HepG2 (cell line): ENCODE measurements around the gene SPEM2. TPM values are rescaled to one million over a fixed set of nuclear protein-coding genes. Genes with fewer than 3 reads are reported as not detected.

Experiments used
- ATAC-seq: fragments of 200-7000 bp; cut with Tn5 transposase; 3 replicates; pipeline ENCODE4 v1.9.1; 2020; ENCODE audit warnings: mild to moderate bottlenecking, moderate library complexity
- BruUV-seq: library from RNA; stranded (reverse); fragments of 400-500 nt; replicated peaks from 2 replicates; lab custom pipeline; 2021; lab: Mats Ljungman, UMichigan
- CTCF ChIA-PET: fragments of 300-600 bp; formaldehyde crosslinking; extraction: SDS; loops from one replicate; lab custom pipeline; 2021; ENCODE audit warnings: low total read pairs, inconsistent platforms, low intra/inter-chr PET ratio; lab: Yijun Ruan, JAX
- POLR2A ChIA-PET: fragments of 350-600 bp; sonication (Branson Sonifier 250); formaldehyde crosslinking; loops from one replicate; lab custom pipeline; 2020; ENCODE audit warnings: antibody characterized with exemption, inconsistent platforms; lab: Yijun Ruan, JAX
- DNase-seq: peaks from one replicate; pipeline ENCODE4 v3.0.0-alpha.2; 2015; ENCODE audit warnings: low spot score
- FAIRE-seq: peaks from 3 replicates; lab custom pipeline; 2011; peaks lifted over from hg19 to GRCh38; lab: Jason Lieb, UNC
- H2AFZ ChIP-seq: one replicate; pipeline ENCODE4 v1.6.1; 2011; ENCODE audit warnings: low read length, inconsistent platforms
- H3K27ac ChIP-seq: fragments of 300-600 bp; 3 replicates; pipeline ENCODE4 v1.8.0; 2011; ENCODE audit warnings: mixed run types, mild to moderate bottlenecking, mixed read lengths, low read length, inconsistent platforms; ENCODE audit not compliant: insufficient read depth; ENCODE audit errors: extremely low read length
- H3K27me3 ChIP-seq, 2 experiments: fragments of 200-600 bp in 1 of 2; 2 replicates in 1 of 2; 3 replicates in 1 of 2; pipeline versions ENCODE4 v1.6.0 to v1.8.0; 2011; ENCODE audit warnings: low read length in 2 of 2, mild to moderate bottlenecking in 2 of 2, moderate library complexity in 2 of 2, inconsistent platforms in 1 of 2; ENCODE audit not compliant: insufficient read depth in 2 of 2, control insufficient read depth in 1 of 2
- H3K36me3 ChIP-seq, 2 experiments: fragments of 200-600 bp in 1 of 2; replicated peaks in 1 of 2; 2 replicates in 1 of 2; 3 replicates in 1 of 2; pipeline versions ENCODE4 v1.5.1 to v1.8.0; 2011; ENCODE audit warnings: low read length in 2 of 2, inconsistent platforms in 1 of 2; ENCODE audit not compliant: insufficient read depth in 2 of 2, control insufficient read depth in 1 of 2
- H3K4me1 ChIP-seq: 2 replicates; pipeline ENCODE4 v1.5.1; 2012; ENCODE audit warnings: low read length, inconsistent platforms; ENCODE audit not compliant: insufficient read depth
- H3K4me2 ChIP-seq: 2 replicates; pipeline ENCODE4 v1.6.0; 2011; ENCODE audit warnings: low read depth, low read length, inconsistent platforms
- H3K4me3 ChIP-seq, 3 experiments: fragments of 200-600 bp in 1 of 3; sonication (generic), shearing (Covaris generic) in 1 of 3; replicated peaks in 1 of 3; 2 replicates each; pipeline ENCODE4 v1.5.1; 2011 to 2016; ENCODE audit warnings: low read length in 3 of 3, inconsistent platforms in 2 of 3, low read depth in 2 of 3, mild to moderate bottlenecking in 2 of 3, control low read depth in 1 of 3, mixed read lengths in 1 of 3; ENCODE audit not compliant: insufficient read depth in 1 of 3
- H3K79me2 ChIP-seq: one replicate; pipeline ENCODE4 v1.6.1; 2011; ENCODE audit warnings: low read length, inconsistent platforms; ENCODE audit not compliant: insufficient read depth
- H3K9ac ChIP-seq: 2 replicates; pipeline ENCODE4 v1.6.0; 2011; ENCODE audit warnings: mild to moderate bottlenecking, low read depth, low read length, inconsistent platforms; ENCODE audit not compliant: insufficient read depth
- H3K9me3 ChIP-seq: 2 replicates; pipeline ENCODE4 v1.5.1; 2012; ENCODE audit warnings: mild to moderate bottlenecking, low read length
- H4K20me1 ChIP-seq: 2 replicates; pipeline ENCODE4 v1.6.0; 2011; ENCODE audit warnings: inconsistent platforms, mild to moderate bottlenecking, low read length, moderate library complexity; ENCODE audit not compliant: insufficient read depth
- ARID3A ChIP-seq: IDR thresholded peaks from 2 replicates; pipeline ENCODE4 v1.6.1; 2012; ENCODE audit warnings: low read depth, low read length, improper control_type of control experiment
- CHCHD3 ChIP-seq: sonication (generic); formaldehyde crosslinking; IDR thresholded peaks from 2 replicates; pipeline ENCODE4 v1.8.0; 2022; ENCODE audit warnings: mild to moderate bottlenecking, missing genetic modification reagents, moderate library complexity
- HDAC1 ChIP-seq: sonication (generic); formaldehyde crosslinking; IDR thresholded peaks from 2 replicates; pipeline ENCODE4 v1.5.1; 2020; ENCODE audit warnings: mild to moderate bottlenecking, missing genetic modification reagents
- JUN ChIP-seq: sonication (generic); formaldehyde crosslinking; IDR thresholded peaks from 2 replicates; pipeline ENCODE4 v1.4.0; 2020; ENCODE audit warnings: mild to moderate bottlenecking, missing genetic modification reagents
- NR2F1 ChIP-seq, 2 experiments: fragments of 450-650 bp in 1 of 2; formaldehyde crosslinking in 1 of 2; IDR thresholded peaks; 2 replicates each; pipeline versions ENCODE4 v1.5.0 to v1.6.1; 2016 to 2020; ENCODE audit warnings: mild to moderate bottlenecking in 1 of 2, missing compliant biosample characterization in 1 of 2, missing genetic modification reagents in 1 of 2, moderate library complexity in 1 of 2
- NR2F6 ChIP-seq, 2 experiments: IDR thresholded peaks; 2 replicates each; pipeline ENCODE4 v1.6.1; 2016; ENCODE audit warnings: antibody characterized with exemption in 1 of 2, mild to moderate bottlenecking in 1 of 2
- POLR2AphosphoS5 ChIP-seq: IDR thresholded peaks from 2 replicates; pipeline ENCODE4 v1.6.1; 2012; ENCODE audit warnings: low read depth, low read length
- TAF1 ChIP-seq: sonication (generic); formaldehyde crosslinking; IDR thresholded peaks from 2 replicates; pipeline ENCODE4 v1.4.0; 2020; ENCODE audit warnings: missing genetic modification reagents
- YY1 ChIP-seq: IDR thresholded peaks from 2 replicates; pipeline ENCODE4 v1.6.1; 2011; ENCODE audit warnings: low read length, low read depth, moderate library complexity, mild to moderate bottlenecking; ENCODE audit not compliant: insufficient read depth, insufficient replicate concordance
- ZBTB26 ChIP-seq: IDR thresholded peaks from 2 replicates; pipeline ENCODE4 v1.6.1; 2016; ENCODE audit warnings: missing compliant biosample characterization, missing genetic modification reagents, borderline replicate concordance
- ZNF547 ChIP-seq: sonication (generic); formaldehyde crosslinking; IDR thresholded peaks from 2 replicates; pipeline ENCODE4 v1.5.1; 2020; ENCODE audit warnings: mild to moderate bottlenecking, missing genetic modification reagents
- WGBS: methylation state at CpG from one replicate; pipeline ENCODE4 v1.1.6; 2017; ENCODE audit warnings: low lambda C conversion rate; 5-methylcytosine and 5-hydroxymethylcytosine counted together
- in situ Hi-C: cut with HindIII; loops from 2 replicates; pipeline ENCODE4 v1.10.0; 2017; ENCODE audit warnings: low pct_unique_long_range_greater_than_20kb; ENCODE audit not compliant: extremely low pct_ligation_motif_present
- intact Hi-C: fragments of 100-400 bp; cut with micrococcal nuclease; formaldehyde crosslinking; loops from one replicate; pipeline ENCODE4 v1.10.0; 2022; ENCODE audit not compliant: unreplicated experiment
- polyA plus RNA-seq, 8 experiments: library from polyadenylated mRNA; depleted of rRNA in 3 of 8; stranded (reverse) in 7 of 8; unstranded in 1 of 8; fragments of >200 nt; fragmentation: Illumina TruSeq in 4 of 8; extraction: Trizol in 4 of 8; gene quantifications; 2 replicates each; pipeline versions ENCODE4 v1.2.1 to v1.2.3, GENCODE V29; 2011 to 2016; ENCODE audit warnings: low read depth in 4 of 8, missing spikeins in 1 of 8, mixed read lengths in 1 of 8; ENCODE audit not compliant: insufficient read depth in 1 of 8
- total RNA-seq, 5 experiments: library from RNA; depleted of rRNA; stranded (reverse); fragments of >200 nt; fragmentation: Illumina TruSeq; extraction: Trizol; gene quantifications; 2 replicates each; pipeline ENCODE4 v1.2.3, GENCODE V29; 2016; ENCODE audit warnings: low read depth in 1 of 5

Gene SPEM2
- total and polyA plus RNA-seq, 2 of the 13 experiments (the other 11 are each of a cell fraction or from before 2014, with no cell fraction given) = not detected

- DNase-seq = no peak
- Histone ChIP-seq H3K4me2 (no peak overlapping the region), H3K79me2 (peaks cover 12% of the 10 kb centered on the region), H3K27ac (no peak overlapping the region), H3K4me3 (no peak overlapping the region), H3K9me3 (no peaks in the 10 kb centered on the region), H3K9ac (no peak overlapping the region), H3K36me3 (peaks cover 0 to 2% of the 10 kb centered on the region in 2 experiments; a peak in 3 of 5 replicates), H2AFZ (no peak overlapping the region), H3K4me1 (peaks cover 26% of the 10 kb centered on the region), H3K27me3 (no peaks in the 10 kb centered on the region), H4K20me1 (peaks cover 8% of the 10 kb centered on the region; the same call in 1 of the 2 replicates)
- BruUV-seq = no TSS peak
- ChIA-PET CTCF (no interaction called here), POLR2A (interaction anchor here (1.4 kb wide), 1 partner anchor 21 kb away, joined by 4 read pairs; no protein-coding TSS in a partner anchor)
- 97% methylated on average over 16 of the region's 16 CpGs for WGBS
- no peak for ATAC-seq
- in situ Hi-C loops = no loop called here
- TF ChIP-seq TAF1 (CRISPR knock-in tag) (no peak), NR2F6 (IDR thresholded peaks at IDR 0.05) (peak; percentile 66; the same call in 1 of the 2 replicates), NR2F6 (CRISPR knock-in tag; IDR thresholded peaks at IDR 0.05) (peak; percentile 50; the same call in 1 of the 2 replicates), ARID3A (no peak), JUN (CRISPR knock-in tag) (no peak), POLR2AphosphoS5 (no peak), ZNF547 (CRISPR knock-in tag) (no peak), ZBTB26 (CRISPR knock-in tag) (no peak), CHCHD3 (CRISPR knock-in tag) (no peak), HDAC1 (CRISPR knock-in tag) (no peak), NR2F1 (CRISPR knock-in tag; IDR thresholded peaks at IDR 0.05) (0 out of 4 replicates have a peak, but pooled peaks of 1 of the 2 experiments have one; percentile 23), YY1 (peak; percentile 65)
- intact Hi-C loops = no loop called here
- no peak for FAIRE-seq
Observed at GRCh38 chr17:7466639-7467341, 41.4 kb downstream of the SPEM2 start.
